HG02759 (cell line): ENCODE measurements around the gene MRGPRG.
"Not testable (repeated sequence)": the region's sequence is repeated elsewhere in the genome, so short reads cannot be mapped to it uniquely, and the experiment has no call there.

Experiments
- ATAC-seq: cut with Tn5 transposase; IDR thresholded peaks from one replicate; pipeline ENCODE4 v1.9.1; 2021; ENCODE audit warnings: mild to moderate bottlenecking, moderate library complexity; ENCODE audit not compliant: unreplicated experiment

The MRGPRG gene

GRCh38 chr11:3177931-3178330, 40.7 kb downstream of the MRGPRG start:
- no peak for ATAC-seq

DNA sequence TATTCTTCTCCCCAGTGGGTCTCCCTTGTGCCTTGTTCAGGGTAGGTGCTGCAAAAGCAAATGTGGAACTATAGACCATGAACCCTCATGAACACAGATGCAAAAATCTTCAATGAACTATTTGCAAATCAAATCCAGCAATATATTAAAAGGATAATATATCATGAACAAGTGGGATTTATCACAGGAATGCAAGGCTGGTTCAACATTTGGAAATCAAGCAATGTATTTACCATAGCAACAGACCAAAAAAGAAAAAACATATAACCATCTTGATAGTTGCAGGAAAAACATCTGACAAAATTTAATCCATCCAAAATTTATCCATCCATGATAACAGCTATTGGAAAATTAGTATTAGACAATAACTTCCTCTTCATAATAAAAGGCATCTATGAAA, 42.1 kb downstream of the MRGPRG start:
- no peak for ATAC-seq

- no peak for ATAC-seq
Measured at GRCh38 chr11:3175194-3175593, 43.4 kb downstream of the MRGPRG start.

- no peak for ATAC-seq
Measured at GRCh38 chr11:3174387-3174786, 44.2 kb downstream of the MRGPRG start.

DNA sequence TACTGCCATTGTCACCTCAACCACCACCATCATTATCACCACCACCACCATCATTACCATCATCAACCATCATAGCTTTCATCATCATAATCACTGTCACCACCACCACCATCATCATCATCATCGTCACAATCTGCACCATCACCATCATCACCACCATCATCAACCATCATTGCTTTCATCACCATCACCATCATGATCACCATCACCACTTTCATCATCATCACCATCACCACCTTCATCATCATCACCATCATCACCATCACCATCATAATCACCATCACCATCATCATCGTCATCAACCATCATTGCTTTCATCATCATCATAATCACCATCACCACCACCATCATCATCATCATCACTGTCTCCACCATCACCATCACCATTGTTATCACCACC, 44.8 kb downstream of the MRGPRG start:
- ATAC-seq: no peak

GRCh38 chr11:3171931-3172560, 46.6 kb downstream of the MRGPRG start:
- ATAC-seq: no peak

- no peak for ATAC-seq
Measured at GRCh38 chr11:3170756-3171650, 47.6 kb downstream of the MRGPRG start.

DNA sequence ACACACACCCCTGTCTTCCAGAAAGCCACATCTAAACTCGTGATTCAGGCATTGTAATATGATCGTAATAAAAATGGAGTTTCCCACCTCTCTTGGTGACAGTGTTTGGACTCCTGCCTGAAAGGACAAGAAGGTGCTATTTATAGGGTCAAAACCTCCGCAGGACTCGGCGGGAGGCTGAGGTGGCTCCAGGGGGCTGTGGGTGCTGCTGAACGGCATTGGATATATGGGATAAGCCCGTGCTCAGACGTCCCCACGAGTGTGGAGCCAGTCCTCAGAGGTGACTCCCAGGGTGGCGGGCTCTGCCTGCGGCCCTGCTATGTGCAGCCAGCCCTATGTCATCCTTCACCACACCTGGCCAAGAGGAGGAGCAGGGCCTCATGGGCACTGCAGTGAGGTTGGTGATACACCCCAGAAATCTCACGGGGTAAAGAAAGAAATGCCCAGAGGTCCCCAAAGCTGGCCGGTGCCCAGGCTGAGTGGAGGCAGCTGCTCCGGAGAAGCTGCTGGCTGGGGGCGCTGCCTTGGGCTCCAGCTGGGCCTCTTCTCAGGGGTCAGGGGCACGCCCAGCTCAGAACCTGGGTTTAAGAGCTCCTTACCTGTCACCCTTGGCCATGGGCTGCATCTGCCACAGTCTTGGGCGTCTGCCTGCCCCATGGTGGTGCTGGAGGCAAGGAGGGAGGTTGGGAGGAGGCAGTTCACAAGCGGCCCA, 48.4 kb downstream of the MRGPRG start:
- ATAC-seq: no peak

- ATAC-seq: no peak
Measured at GRCh38 chr11:3169255-3170043, 49.2 kb downstream of the MRGPRG start.

DNA sequence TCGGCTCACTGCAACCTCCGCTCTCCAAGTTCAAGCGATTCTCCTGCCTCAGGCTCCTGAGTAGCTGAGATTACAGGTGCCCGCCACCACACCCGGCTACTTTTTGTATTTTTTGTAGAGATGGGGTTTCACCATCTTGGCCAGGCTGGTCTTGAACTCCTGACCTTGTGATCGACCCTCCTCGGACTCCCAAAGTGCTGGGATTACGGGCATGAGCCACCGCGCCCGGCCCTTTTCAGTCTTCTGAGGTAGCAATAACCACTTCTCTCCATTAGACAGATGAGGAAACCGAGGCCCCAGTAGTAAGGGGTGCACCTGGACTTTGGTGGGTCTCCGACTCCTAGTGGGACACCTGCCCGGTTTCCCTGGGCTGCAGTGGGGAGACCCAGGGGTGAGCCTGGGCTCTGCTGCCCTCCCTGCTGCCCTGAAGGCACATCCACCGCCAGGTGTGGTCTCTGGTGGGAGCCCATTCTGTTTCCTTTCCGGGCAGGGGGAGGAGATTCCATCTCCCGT, 49.8 kb downstream of the MRGPRG start:
- not testable (repeated sequence) for ATAC-seq
